Adrenal gland (tissue), 12 donors: Measurements from ENCODE around the gene PDE3A. TPM values are rescaled to one million over a fixed set of nuclear protein-coding genes. Genes with fewer than 3 reads are reported as not detected.

Source experiments
- DNase-seq, 7 donors: peaks; one replicate each; pipeline ENCODE4 v3.0.0-alpha.2; 2019 to 2020
- H3K27ac ChIP-seq, 5 donors: fragments of 200-600 bp; sonication (generic) in 4 of 5; 1 replicate in 3 of 5; 2 replicates in 2 of 5; pipeline versions ENCODE4 v1.5.1 to v1.8.0; 2016 to 2020; ENCODE audit warnings: mild to moderate bottlenecking in 1 of 5
- H3K27me3 ChIP-seq: fragments of 200-600 bp; 2 replicates; pipeline ENCODE4 v1.8.0; 2021
- H3K36me3 ChIP-seq, 2 donors: fragments of 200-600 bp; replicated peaks in 1 of 2; 1 replicate in 1 of 2; 2 replicates in 1 of 2; pipeline versions ENCODE4 v1.5.1 to v1.8.0; 2018 to 2022
- H3K4me1 ChIP-seq, 2 donors: fragments of 200-600 bp; replicated peaks in 1 of 2; 1 replicate in 1 of 2; 2 replicates in 1 of 2; pipeline versions ENCODE4 v1.5.1 to v1.8.0; 2018 to 2021
- H3K4me3 ChIP-seq, 4 donors: fragments of 200-600 bp; sonication (generic) in 3 of 4; one replicate each; pipeline ENCODE4 v1.5.1; 2016 to 2018
- H3K9me3 ChIP-seq, 3 donors: fragments of 200-600 bp; sonication (generic) in 1 of 3; replicated peaks in 1 of 3; 1 replicate in 2 of 3; 2 replicates in 1 of 3; pipeline versions ENCODE4 v1.5.1 to v1.8.0; 2016 to 2021
- CTCF ChIP-seq, 6 experiments: fragments of 450-650 bp in 4 of 6; fragments of 200-600 bp in 2 of 6; sonication (generic) in 1 of 6; IDR thresholded peaks; 1 replicate in 5 of 6; 2 replicates in 1 of 6; pipeline versions ENCODE4 v1.5.1 to v1.8.0; 2016 to 2021; ENCODE audit warnings: antibody characterized with exemption in 6 of 6, mild to moderate bottlenecking in 2 of 6, moderate library complexity in 1 of 6
- POLR2A ChIP-seq, 2 donors: fragments of 450-650 bp; IDR thresholded peaks; one replicate each; pipeline ENCODE4 v1.6.1; 2017; ENCODE audit warnings: antibody characterized with exemption in 2 of 2, mild to moderate bottlenecking in 2 of 2, moderate library complexity in 1 of 2
- WGBS, 4 donors: extraction: QIAGEN DNeasy Blood & Tissue Kit in 2 of 4; methylation state at CpG; one replicate each; pipeline versions ENCODE4 v1.1.5 to v1.1.7; 2013 to 2017; 5-methylcytosine and 5-hydroxymethylcytosine counted together
- intact Hi-C, 2 donors: fragments of 100-400 bp; cut with DNase I; formaldehyde crosslinking; loops; one replicate each; pipeline versions ENCODE4 v1.14.1 to v1.15.0; 2022 to 2023
- polyA plus RNA-seq, 3 donors: library from polyadenylated mRNA; stranded (reverse); fragments of 200-250 nt in 2 of 3; fragments of 350-450 nt in 1 of 3; fragmentation: Illumina TruSeq in 1 of 3; extraction: RNeasy Lipid Tissue Mini Kit (QIAGEN cat#74804) in 1 of 3; gene quantifications; one replicate each; pipeline ENCODE4 v1.2.3, GENCODE V29; 2013 to 2014
- total RNA-seq, 9 donors: library from RNA; depleted of rRNA in 4 of 9; stranded (reverse); fragments of >200 nt in 4 of 9; fragments of 120-200 nt in 1 of 9; fragmentation: NEBNext Ultra II Directional in 1 of 9; extraction: Animal tissue kit (Norgen Biotek cat#: 25700) in 1 of 9; gene quantifications; one replicate each; pipeline versions ENCODE4 v1.1.0 to v1.2.4, GENCODE V29; 2013 to 2023
- donor health status: healthy with polysubstance abuse.
- donor health status: Bipolar disorder and iron deficiency.
- donor health status: DM: yes; HTN: yes; CAD: no.
- donor health status: DM: no; HTN: no; CAD: no.
- donor health status: DM: no; HTN: no; CAD: no.
- donor health status: DM: yes; HTN: yes; CAD: no.

PDE3A gene
- total and polyA plus RNA-seq, 12 donors: 0.61 to 4.6 (median 1.4) TPM

GRCh38 chr12:20527417-20528163 lies 159.3 kb downstream of the PDE3A start:
- Histone ChIP-seq H3K27ac (no peak overlapping the region), H3K9me3 (no peaks in the 10 kb centered on the region), H3K27me3 (no peaks in the 10 kb centered on the region), H3K4me3 (no peak overlapping the region), H3K4me1 (no peaks in the 10 kb centered on the region), H3K36me3 (no peaks in the 10 kb centered on the region)
- WGBS, 4 donors: 54 to 62% (median 58%) methylated on average over 8 of the region's 8 CpGs
- no peak for TF ChIP-seq CTCF (IDR thresholded peaks at IDR 0.05)
- TF ChIP-seq POLR2A (IDR thresholded peaks at IDR 0.05): no peak
- intact Hi-C loops: no loop called here
- DNase-seq: no peak

- Histone ChIP-seq H3K9me3 (no peaks in the 10 kb centered on the region), H3K27ac (no peak overlapping the region), H3K4me1 (no peaks in the 10 kb centered on the region), H3K36me3 (no peaks in the 10 kb centered on the region), H3K4me3 (no peak overlapping the region), H3K27me3 (no peaks in the 10 kb centered on the region)
- no peak for DNase-seq
- TF ChIP-seq CTCF (IDR thresholded peaks at IDR 0.05) (no peak), POLR2A (IDR thresholded peaks at IDR 0.05) (no peak)
- WGBS, 4 donors: 36 to 48% (median 41%) methylated on average over 1 of the region's 1 CpG
- intact Hi-C loops: no loop called here
Observed at GRCh38 chr12:20528208-20528607, 159.9 kb downstream of the PDE3A start.

GRCh38 chr12:20546267-20546666 lies 177.9 kb downstream of the PDE3A start:
- Histone ChIP-seq H3K4me1 (no peaks in the 10 kb centered on the region), H3K27me3 (no peaks in the 10 kb centered on the region), H3K27ac (no peak overlapping the region), H3K4me3 (no peak overlapping the region), H3K9me3 (no peaks in the 10 kb centered on the region), H3K36me3 (no peaks in the 10 kb centered on the region)
- intact Hi-C loops: no loop called here
- 56 to 60% (median 58%) methylated on average over 4 of the region's 4 CpGs for WGBS, 4 donors
- no peak for DNase-seq
- TF ChIP-seq POLR2A (IDR thresholded peaks at IDR 0.05) (no peak), CTCF (IDR thresholded peaks at IDR 0.05) (no peak)

- Histone ChIP-seq H3K9me3 (no peaks in the 10 kb centered on the region), H3K36me3 (no peaks in the 10 kb centered on the region), H3K27me3 (no peaks in the 10 kb centered on the region), H3K4me3 (no peak overlapping the region), H3K4me1 (no peaks in the 10 kb centered on the region), H3K27ac (no peak overlapping the region)
- DNase-seq: no peak
- TF ChIP-seq POLR2A (IDR thresholded peaks at IDR 0.05): no peak
- TF ChIP-seq CTCF (IDR thresholded peaks at IDR 0.05): no peak
- intact Hi-C loops: no loop called here
- WGBS, 4 donors: 30 to 39% (median 37%) methylated on average over 2 of the region's 2 CpGs
Observed at GRCh38 chr12:20547816-20548575, 179.7 kb downstream of the PDE3A start.
